PFSK-1 (cell line): ENCODE data around the gene CDK15.
A peak's percentile ranks its signal among the peaks of the same experiment; 100 is the strongest.

ENCODE experiments used
- FOXP2 ChIP-seq: optimal IDR thresholded peaks from 2 replicates; pipeline ENCODE3; 2011; ENCODE audit warnings: borderline replicate concordance, control low read depth, inconsistent platforms; ENCODE audit not compliant: insufficient read depth; ENCODE audit errors: extremely low read length, extremely low read depth
- POLR2AphosphoS5 ChIP-seq: IDR thresholded peaks from 2 replicates; pipeline ENCODE4 v1.6.1; 2012; ENCODE audit warnings: low read depth, mild to moderate bottlenecking, control low read depth, low read length, moderate library complexity
- REST ChIP-seq, 2 experiments: IDR thresholded peaks; 2 replicates each; pipeline versions ENCODE4 v1.6.1 to v1.8.0; 2011 to 2012; ENCODE audit warnings: low read depth in 2 of 2, low read length in 2 of 2, control low read depth in 1 of 2, inconsistent platforms in 1 of 2, mild to moderate bottlenecking in 1 of 2, moderate library complexity in 1 of 2; ENCODE audit not compliant: insufficient read depth in 1 of 2
- SIN3A ChIP-seq: IDR thresholded peaks from 2 replicates; pipeline ENCODE4 v1.6.1; 2012; ENCODE audit warnings: mild to moderate bottlenecking, low read length, moderate library complexity, borderline replicate concordance; ENCODE audit not compliant: insufficient read depth
- TAF1 ChIP-seq: IDR thresholded peaks from 2 replicates; pipeline ENCODE4 v1.6.1; 2012; ENCODE audit warnings: low read length, control low read depth, borderline replicate concordance; ENCODE audit not compliant: insufficient read depth

GRCh38 chr2:201780674-201781493 lies 25.5 kb upstream of the CDK15 start, which contains the start of gene ALS2:
- TF ChIP-seq TAF1 (0 out of 2 replicates have a peak, but pooled peaks have one; percentile 21), POLR2AphosphoS5 (peak; percentile 80), SIN3A (no peak), REST (IDR thresholded peaks at IDR 0.05; ENCODE audit: insufficient read depth in 1 of 2, low read depth in 2 of 2, low read length in 2 of 2) (no peak), FOXP2 (peak; percentile 14)
